HG03196 (cell line): ENCODE measurements around the gene SH3PXD2A.

Experiments used
- ATAC-seq: cut with Tn5 transposase; IDR thresholded peaks from one replicate; pipeline ENCODE4 v1.9.1; 2021; ENCODE audit not compliant: unreplicated experiment

The SH3PXD2A gene

GRCh38 chr10:103835096-103836050, 20.0 kb downstream of the SH3PXD2A start:
- ATAC-seq: no peak

GRCh38 chr10:103834436-103835095, 20.8 kb downstream of the SH3PXD2A start:
- no peak for ATAC-seq

GRCh38 chr10:103833731-103834365, 21.5 kb downstream of the SH3PXD2A start:
- ATAC-seq: no peak

GRCh38 chr10:103832806-103833205, 22.6 kb downstream of the SH3PXD2A start:
- no peak for ATAC-seq

GRCh38 chr10:103829838-103830465, 25.4 kb downstream of the SH3PXD2A start:
- ATAC-seq: no peak

GRCh38 chr10:103829278-103829677, 26.1 kb downstream of the SH3PXD2A start:
- no peak for ATAC-seq

GRCh38 chr10:103828587-103829197, 26.7 kb downstream of the SH3PXD2A start:
- no peak for ATAC-seq

- ATAC-seq: no peak
These were observed 27.3 kb downstream of the SH3PXD2A start for GRCh38 chr10:103828107-103828506.

- ATAC-seq: no peak
These were observed 28.5 kb downstream of the SH3PXD2A start for GRCh38 chr10:103826885-103827284.

GRCh38 chr10:103824281-103824680, 31.1 kb downstream of the SH3PXD2A start:
- ATAC-seq: no peak

GRCh38 chr10:103823706-103824272, 31.6 kb downstream of the SH3PXD2A start:
- no peak for ATAC-seq

- ATAC-seq: no peak
These were observed 32.6 kb downstream of the SH3PXD2A start for GRCh38 chr10:103822800-103823199.

- no peak for ATAC-seq
These were observed 33.2 kb downstream of the SH3PXD2A start for GRCh38 chr10:103822107-103822716.

GRCh38 chr10:103820101-103821062, 35.0 kb downstream of the SH3PXD2A start:
- ATAC-seq: no peak

GRCh38 chr10:103819493-103819892, 35.9 kb downstream of the SH3PXD2A start:
- no peak for ATAC-seq

- no peak for ATAC-seq
These were observed 36.5 kb downstream of the SH3PXD2A start for GRCh38 chr10:103818765-103819374.

- ATAC-seq: no peak
These were observed 37.3 kb downstream of the SH3PXD2A start for GRCh38 chr10:103818105-103818504.

GRCh38 chr10:103816431-103816830, 38.9 kb downstream of the SH3PXD2A start:
- no peak for ATAC-seq
